ENCODE data around the gene ARID3A. TPM values are rescaled to one million over a fixed set of nuclear protein-coding genes. Genes with fewer than 3 reads are reported as not detected.
A peak's percentile ranks its signal among the peaks of the same experiment; 100 is the strongest.
"Not testable (repeated sequence)": the region's sequence is repeated elsewhere in the genome, so short reads cannot be mapped to it uniquely, and the experiment has no call there.

ARID3A gene
- total RNA-seq, 1 experiment from 2014 or later: 239 TPM

GRCh38 chr19:955803-956765 is 30.2 kb downstream of the ARID3A start:
- Mint-ChIP-seq H3K9me3 (ENCODE audit: unreplicated experiment) (no peaks in the 10 kb centered on the region), H3K4me1 (ENCODE audit: low read depth, unreplicated experiment) (peaks cover 12% of the 10 kb centered on the region), H3K27ac (ENCODE audit: unreplicated experiment) (peak overlapping the region; percentile 96), H3K36me3 (ENCODE audit: insufficient read depth, unreplicated experiment) (peaks cover 92% of the 10 kb centered on the region), H3K27me3 (ENCODE audit: insufficient read depth, unreplicated experiment) (no peaks in the 10 kb centered on the region), H3K4me3 (ENCODE audit: unreplicated experiment) (peak overlapping the region; percentile 67)
- ChIA-PET POLR2A (interaction anchor here (0.6 to 1.4 kb wide), 4 partner anchors 28 to 300 kb away, joined by 3 to 8 read pairs (median 4); partner anchors contain the start of gene WDR18), CTCF (interaction anchor here (0.9 to 1.6 kb wide), 3 partner anchors 23 to 31 kb away, joined by 3 to 5 read pairs (median 3); partner anchors contain the start of gene WDR18)
- peak; percentile 96 to 97 for DNase-seq
- peaks cover 88% of the 10 kb centered on the region for H3K4me1 ChIP-seq
- peak overlapping the region; percentile 22 for H3K4me3 ChIP-seq (ENCODE audit: low read depth, low read length)
- H3K36me3 ChIP-seq (ENCODE audit: control insufficient read depth, insufficient read depth, low read length): peaks cover 8% of the 10 kb centered on the region
- TSS peak; percentile 17 for BruUV-seq (replicated peaks)
- no peaks in the 10 kb centered on the region for H3K27me3 ChIP-seq (replicated peaks; ENCODE audit: control insufficient read depth, insufficient read depth, low read length)
- intact Hi-C loops (cut with micrococcal nuclease; ENCODE audit: unreplicated experiment): loop anchor here (1.0 kb wide), 1 partner anchor 31 kb away; no protein-coding TSS in a partner anchor
- H3K9me3 ChIP-seq: no peaks in the 10 kb centered on the region
- peak in 1 of 2 experiments; percentile 1 for TF ChIP-seq CTCF (IDR thresholded peaks at IDR 0.05; ENCODE audit: insufficient read depth in 1 of 2, low read depth in 1 of 2, low read length in 1 of 2, severe bottlenecking in 1 of 2, unreplicated experiment in 1 of 2)

- POLR2A ChIA-PET: interaction anchor here (0.6 to 1.4 kb wide), 4 partner anchors 8 to 205 kb away, joined by 3 to 8 read pairs (median 5); partner anchors contain the start of gene WDR18
- peaks cover 88% of the 10 kb centered on the region for H3K4me1 ChIP-seq
- Mint-ChIP-seq H3K27me3 (ENCODE audit: insufficient read depth, unreplicated experiment) (no peaks in the 10 kb centered on the region), H3K4me3 (ENCODE audit: unreplicated experiment) (peak overlapping the region; percentile 67), H3K36me3 (ENCODE audit: insufficient read depth, unreplicated experiment) (peaks cover 93% of the 10 kb centered on the region), H3K4me1 (ENCODE audit: low read depth, unreplicated experiment) (peaks cover 14% of the 10 kb centered on the region), H3K27ac (ENCODE audit: unreplicated experiment) (peak overlapping the region; percentile 96), H3K9me3 (ENCODE audit: unreplicated experiment) (no peaks in the 10 kb centered on the region)
- peak; percentile 91 to 94 for DNase-seq
- intact Hi-C loops (cut with micrococcal nuclease; ENCODE audit: unreplicated experiment): loop anchor here (1.0 kb wide), 1 partner anchor 32 kb away; no protein-coding TSS in a partner anchor
- CTCF ChIA-PET: interaction anchor here (0.7 to 1.6 kb wide), 4 partner anchors 22 to 1385 kb away, joined by 3 to 5 read pairs (median 4); partner anchors contain the start of gene WDR18
- no peak for TF ChIP-seq CTCF (IDR thresholded peaks at IDR 0.05; ENCODE audit: insufficient read depth in 1 of 2, low read depth in 1 of 2, low read length in 1 of 2, severe bottlenecking in 1 of 2, unreplicated experiment in 1 of 2)
- no peaks in the 10 kb centered on the region for H3K27me3 ChIP-seq (replicated peaks; ENCODE audit: control insufficient read depth, insufficient read depth, low read length)
- BruUV-seq (replicated peaks): no TSS peak
- 0 out of 2 replicates have a peak overlapping the region, but pooled peaks have one; percentile 8 for H3K4me3 ChIP-seq (ENCODE audit: low read depth, low read length)
- no peaks in the 10 kb centered on the region for H3K9me3 ChIP-seq
- H3K36me3 ChIP-seq (ENCODE audit: control insufficient read depth, insufficient read depth, low read length): peaks cover 8% of the 10 kb centered on the region
These were observed 31.1 kb downstream of the ARID3A start for GRCh38 chr19:956766-957440.

GRCh38 chr19:957578-957977 is 31.7 kb downstream of the ARID3A start:
- H3K4me1 Mint-ChIP-seq (ENCODE audit: low read depth, unreplicated experiment): peaks cover 20% of the 10 kb centered on the region
- peak overlapping the region; percentile 96 for H3K27ac Mint-ChIP-seq (ENCODE audit: unreplicated experiment)
- ChIA-PET CTCF (interaction anchor here (0.7 kb wide), 1 partner anchor 1384 kb away, joined by 5 read pairs; no protein-coding TSS in a partner anchor), POLR2A (interaction anchor here (0.6 kb wide), 1 partner anchor 9 kb away, joined by 4 read pairs; no protein-coding TSS in a partner anchor)
- intact Hi-C loops (cut with micrococcal nuclease; ENCODE audit: unreplicated experiment); H3K9me3 ChIP-seq; DNase-seq; H3K27me3 Mint-ChIP-seq (ENCODE audit: insufficient read depth, unreplicated experiment); H3K27me3 ChIP-seq (replicated peaks; ENCODE audit: control insufficient read depth, insufficient read depth, low read length); BruUV-seq (replicated peaks); H3K36me3 ChIP-seq (ENCODE audit: control insufficient read depth, insufficient read depth, low read length); H3K9me3 Mint-ChIP-seq (ENCODE audit: unreplicated experiment); H3K4me3 ChIP-seq (ENCODE audit: low read depth, low read length): not testable (repeated sequence)
- H3K4me3 Mint-ChIP-seq (ENCODE audit: unreplicated experiment): peak overlapping the region; percentile 67
- peaks cover 92% of the 10 kb centered on the region for H3K4me1 ChIP-seq
- H3K36me3 Mint-ChIP-seq (ENCODE audit: insufficient read depth, unreplicated experiment): peaks cover 93% of the 10 kb centered on the region
